Measurements from ENCODE around the gene PTOV1.

- TF ChIP-seq POLR2A (IDR thresholded peaks at IDR 0.05) (no peak), CTCF (IDR thresholded peaks at IDR 0.05) (peak in 3 of 4 experiments; percentile 49 to 72 (median 50))
Observed at GRCh38 chr19:49889687-49890348, 38.9 kb downstream of the PTOV1 start.
